GM18870 (cell line): ENCODE data around the gene HYCC1.
"Not testable (repeated sequence)": the region's sequence is repeated elsewhere in the genome, so short reads cannot be mapped to it uniquely, and the experiment has no call there.

Source experiments
- ATAC-seq: cut with Tn5 transposase; IDR thresholded peaks from one replicate; pipeline ENCODE4 v1.9.1; 2021; ENCODE audit warnings: moderate library complexity; ENCODE audit not compliant: unreplicated experiment

HYCC1 gene

DNA sequence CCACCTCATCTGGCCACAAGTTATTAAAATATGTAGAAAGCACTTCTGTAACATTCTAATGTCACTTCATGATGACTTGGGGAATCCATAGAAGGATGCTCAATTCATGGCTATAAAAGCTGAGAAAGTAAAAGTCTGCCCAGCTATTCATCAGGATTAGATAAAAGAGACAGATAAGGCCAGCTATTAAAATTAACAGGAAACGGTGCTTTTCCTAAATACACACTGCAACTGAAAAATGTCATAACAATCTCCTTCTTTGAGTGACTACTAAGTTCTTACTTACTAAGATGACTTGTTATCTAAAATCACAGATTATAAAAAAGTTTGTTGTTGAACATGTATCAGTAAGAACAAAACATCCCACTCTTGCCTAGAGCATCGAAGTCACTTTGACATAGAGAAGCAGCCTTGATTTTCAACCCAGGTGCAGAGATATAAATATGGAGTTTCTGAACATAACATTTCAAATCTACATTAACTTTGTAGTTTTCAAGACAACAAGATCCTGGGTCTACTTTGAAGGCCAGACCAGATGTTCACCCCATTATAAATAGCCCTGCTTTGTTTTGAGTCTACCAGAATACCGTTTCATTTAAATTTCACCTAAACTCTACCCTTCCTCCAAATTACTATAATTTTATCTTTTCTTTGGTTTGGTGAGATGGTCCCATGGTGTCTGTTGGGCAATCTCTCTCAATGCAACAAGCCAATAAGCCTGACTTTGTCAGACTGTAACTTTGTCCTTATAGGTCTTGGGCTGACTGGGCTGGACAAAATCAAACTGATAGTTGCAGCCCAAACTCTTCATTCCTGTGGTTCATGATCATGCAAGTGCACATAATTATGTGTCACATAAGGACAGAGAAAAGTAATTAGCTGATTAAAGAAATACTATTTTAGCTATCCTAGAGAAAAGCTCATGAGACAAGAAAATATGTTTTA is 24.0 kb downstream of the HYCC1 start:
- no peak for ATAC-seq

DNA sequence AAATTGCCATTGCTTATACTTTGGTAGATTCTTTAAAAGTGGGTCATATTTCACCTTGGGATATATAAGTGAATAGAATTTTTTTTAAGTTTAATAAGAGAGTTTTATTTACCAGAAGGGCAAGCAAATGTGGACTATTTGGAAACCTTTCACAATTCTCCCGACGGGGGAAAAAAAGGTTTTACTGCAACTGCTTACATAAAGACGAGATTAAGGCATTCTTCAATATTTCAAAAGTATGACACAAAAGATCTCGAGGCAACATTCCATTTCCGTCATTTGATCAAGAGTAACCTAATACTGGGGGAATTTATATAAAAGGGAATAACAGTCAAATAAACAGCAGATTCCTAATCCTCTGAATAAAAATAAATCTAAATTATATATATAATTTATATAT is 28.5 kb downstream of the HYCC1 start:
- no peak for ATAC-seq

DNA sequence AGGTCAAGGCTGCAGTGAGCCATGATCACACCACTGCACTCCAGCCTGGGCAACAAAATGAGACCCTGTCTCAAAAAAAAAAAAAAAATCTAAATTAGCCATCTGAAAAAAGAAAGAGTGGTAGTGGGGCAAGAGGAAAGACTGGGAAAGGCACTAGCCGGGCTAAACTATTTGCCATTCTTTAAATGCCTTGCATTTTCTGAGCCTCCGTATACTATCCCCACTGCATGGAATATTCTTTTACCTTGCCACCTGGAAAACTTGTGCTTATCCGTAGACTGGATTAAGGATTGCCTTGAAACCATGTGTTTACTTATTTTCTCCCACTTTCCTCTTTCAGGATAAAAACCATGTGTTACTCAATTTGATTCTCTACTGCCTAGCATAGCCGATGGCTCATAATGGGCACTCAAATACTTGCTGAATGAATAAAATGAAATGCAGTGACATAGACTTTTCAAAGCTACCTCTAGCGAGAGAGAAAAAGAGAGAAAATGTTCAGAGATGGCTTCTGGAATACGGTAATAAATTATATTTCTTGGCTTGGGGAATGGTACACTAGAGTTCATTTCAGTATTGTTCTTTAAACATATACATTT is 30.6 kb downstream of the HYCC1 start:
- no peak for ATAC-seq

- no peak for ATAC-seq
Observed at GRCh38 chr7:22980422-22980821, 33.5 kb downstream of the HYCC1 start.

GRCh38 chr7:22979861-22980260 is 34.1 kb downstream of the HYCC1 start:
- no peak for ATAC-seq

DNA sequence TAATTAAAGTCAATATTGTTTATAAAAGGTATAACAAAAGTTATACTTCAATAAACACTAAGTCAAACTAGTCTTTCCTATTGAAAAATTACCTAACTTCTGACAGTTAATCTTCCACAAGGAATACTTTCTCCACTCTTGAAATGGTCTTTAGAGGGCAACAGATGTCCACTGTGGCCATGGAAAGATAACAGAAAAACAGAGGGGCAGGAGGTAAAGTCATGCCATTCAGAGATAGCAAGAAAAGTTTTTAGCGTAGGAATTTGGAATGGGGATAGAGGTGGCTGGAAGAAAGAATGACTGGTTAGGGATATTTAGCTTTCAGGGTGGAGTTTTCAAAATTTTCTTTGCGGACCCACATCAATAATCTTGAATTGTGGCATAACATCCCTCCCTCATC is 34.7 kb downstream of the HYCC1 start:
- no peak for ATAC-seq

GRCh38 chr7:22974636-22975035 is 39.3 kb downstream of the HYCC1 start:
- not testable (repeated sequence) for ATAC-seq

DNA sequence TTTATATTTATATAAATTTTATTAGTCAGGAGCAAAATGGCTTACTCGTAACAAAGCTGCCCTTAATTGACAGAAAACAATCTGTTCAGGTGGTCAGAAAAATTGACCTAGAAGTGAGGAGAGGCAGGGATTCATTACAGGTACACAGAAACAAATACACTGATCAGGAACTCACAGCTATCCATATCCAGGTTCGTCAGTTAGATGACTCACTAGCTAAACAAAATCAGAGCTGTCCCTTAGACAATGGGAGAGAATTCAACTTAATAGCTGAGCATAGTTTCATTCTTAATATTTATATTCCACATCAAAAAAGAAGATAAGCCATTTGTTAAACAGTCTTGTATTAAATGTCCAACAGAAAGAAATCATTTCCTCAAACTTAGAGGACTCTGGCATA is 41.7 kb downstream of the HYCC1 start:
- ATAC-seq = no peak

- ATAC-seq = no peak
Observed at GRCh38 chr7:22969010-22969431, 44.9 kb downstream of the HYCC1 start.
